GM15510 (cell line): ENCODE data around the gene KCNQ1.

Experiments
- POLR2A ChIP-seq: IDR thresholded peaks from 3 replicates; pipeline ENCODE4 v1.6.1; 2011; ENCODE audit warnings: borderline replicate concordance; ENCODE audit not compliant: insufficient read length; ENCODE audit errors: extremely low read depth

The KCNQ1 gene

DNA sequence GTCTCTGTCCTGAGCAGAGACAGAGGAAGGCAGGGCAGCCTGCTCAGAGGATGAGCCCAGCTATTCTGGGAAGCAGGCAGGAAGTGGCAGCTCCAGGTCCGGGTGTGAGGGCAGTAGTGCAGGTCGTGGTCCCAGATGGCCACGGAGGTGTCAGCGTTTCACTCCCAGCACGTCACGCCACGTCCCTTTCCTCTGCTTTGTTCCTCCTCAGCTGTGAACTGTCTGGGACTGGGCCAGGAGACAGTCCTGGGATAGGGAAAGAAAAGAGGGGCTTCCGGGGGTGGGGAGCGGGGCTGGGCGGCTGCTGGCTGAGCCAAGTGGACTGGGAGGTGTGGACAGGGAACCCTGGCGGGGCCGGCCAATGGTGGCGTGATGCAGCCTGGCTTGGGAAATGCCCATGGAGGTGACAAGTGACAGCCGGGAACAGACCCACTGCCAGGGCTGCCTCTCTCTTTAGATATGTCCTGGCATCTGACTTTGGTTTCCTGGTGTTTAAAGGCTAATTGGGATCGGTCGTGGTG lies 64.7 kb downstream of the KCNQ1 start:
- no peak for TF ChIP-seq POLR2A

GRCh38 chr11:2510626-2511402 lies 66.0 kb downstream of the KCNQ1 start:
- no peak for TF ChIP-seq POLR2A

GRCh38 chr11:2511421-2512369 lies 66.9 kb downstream of the KCNQ1 start:
- TF ChIP-seq POLR2A: no peak

- TF ChIP-seq POLR2A: no peak
Observed at GRCh38 chr11:2512431-2513407, 67.9 kb downstream of the KCNQ1 start.

- TF ChIP-seq POLR2A: no peak
Observed at GRCh38 chr11:2513441-2513840, 68.6 kb downstream of the KCNQ1 start.

- no peak for TF ChIP-seq POLR2A
Observed at GRCh38 chr11:2515401-2516275, 70.8 kb downstream of the KCNQ1 start.

- TF ChIP-seq POLR2A: no peak
Observed at GRCh38 chr11:2516276-2517015, 71.6 kb downstream of the KCNQ1 start.

DNA sequence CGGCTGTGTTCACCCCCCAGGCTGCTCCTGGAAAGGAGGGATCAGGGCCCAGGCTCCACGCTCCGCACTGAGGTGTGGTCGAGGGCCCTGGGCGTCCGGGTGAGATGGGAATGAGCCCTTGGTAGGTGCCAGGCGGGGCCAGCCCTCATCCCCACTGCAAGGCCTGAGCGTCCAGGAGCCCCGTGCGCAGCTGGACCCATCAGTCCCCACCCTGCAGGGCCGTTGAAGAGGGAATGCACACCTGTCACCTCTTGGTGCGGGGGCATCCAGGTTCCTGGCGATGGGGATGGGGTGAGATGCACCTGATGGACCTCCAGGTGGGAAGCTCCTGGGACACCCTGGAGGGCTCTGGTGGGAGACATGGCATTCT lies 72.2 kb downstream of the KCNQ1 start:
- TF ChIP-seq POLR2A: no peak

GRCh38 chr11:2517386-2518064 lies 72.7 kb downstream of the KCNQ1 start:
- TF ChIP-seq POLR2A: no peak

DNA sequence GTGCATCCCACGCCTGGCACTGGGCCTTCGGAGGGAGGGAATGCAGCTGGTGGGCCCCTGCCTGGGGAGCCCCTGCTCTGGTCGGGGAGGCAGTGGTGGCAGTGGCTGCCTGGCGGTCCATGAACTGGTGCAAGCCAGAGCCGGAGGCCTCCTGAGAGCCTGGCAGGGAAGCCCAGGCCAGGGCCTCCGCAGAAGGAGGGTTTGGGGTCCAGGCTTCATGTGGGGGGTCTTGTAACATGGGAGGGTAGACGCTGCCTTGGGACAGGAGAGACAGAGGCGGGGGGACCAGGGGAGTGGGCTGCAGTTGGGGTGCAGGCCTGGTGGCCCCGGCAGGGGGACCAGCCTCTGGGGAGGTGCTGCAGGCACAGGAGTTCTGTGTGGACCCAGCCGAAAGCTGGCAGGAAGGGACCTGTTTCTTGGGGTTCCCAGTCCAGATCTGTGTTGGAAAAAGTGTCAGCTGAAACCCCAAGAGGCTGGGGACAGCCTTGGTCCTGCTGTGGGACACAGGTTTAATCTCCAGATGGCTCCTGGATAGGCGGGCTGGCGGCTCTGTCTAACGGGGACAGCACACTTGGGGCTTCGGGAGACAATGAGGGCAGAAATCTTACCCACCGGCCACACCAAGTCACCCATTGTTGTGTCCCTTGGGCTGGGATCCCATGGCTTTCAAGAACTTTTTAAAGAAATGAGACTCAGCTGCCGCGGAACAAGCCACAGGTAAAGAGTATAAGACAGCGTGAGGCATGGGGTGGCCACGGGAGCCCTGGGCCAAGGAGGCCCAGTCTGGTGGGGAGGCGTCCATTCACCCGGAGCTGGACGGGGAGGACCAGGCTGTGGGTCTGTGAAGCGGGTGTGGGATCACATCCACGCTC lies 73.5 kb downstream of the KCNQ1 start:
- no peak for TF ChIP-seq POLR2A

- no peak for TF ChIP-seq POLR2A
Observed at GRCh38 chr11:2518983-2519340, 74.2 kb downstream of the KCNQ1 start.
